ENCODE measurements around the gene IGDCC3.
"Not testable (repeated sequence)": the region's sequence is repeated elsewhere in the genome, so short reads cannot be mapped to it uniquely, and the experiment has no call there.

IGDCC3 gene

DNA sequence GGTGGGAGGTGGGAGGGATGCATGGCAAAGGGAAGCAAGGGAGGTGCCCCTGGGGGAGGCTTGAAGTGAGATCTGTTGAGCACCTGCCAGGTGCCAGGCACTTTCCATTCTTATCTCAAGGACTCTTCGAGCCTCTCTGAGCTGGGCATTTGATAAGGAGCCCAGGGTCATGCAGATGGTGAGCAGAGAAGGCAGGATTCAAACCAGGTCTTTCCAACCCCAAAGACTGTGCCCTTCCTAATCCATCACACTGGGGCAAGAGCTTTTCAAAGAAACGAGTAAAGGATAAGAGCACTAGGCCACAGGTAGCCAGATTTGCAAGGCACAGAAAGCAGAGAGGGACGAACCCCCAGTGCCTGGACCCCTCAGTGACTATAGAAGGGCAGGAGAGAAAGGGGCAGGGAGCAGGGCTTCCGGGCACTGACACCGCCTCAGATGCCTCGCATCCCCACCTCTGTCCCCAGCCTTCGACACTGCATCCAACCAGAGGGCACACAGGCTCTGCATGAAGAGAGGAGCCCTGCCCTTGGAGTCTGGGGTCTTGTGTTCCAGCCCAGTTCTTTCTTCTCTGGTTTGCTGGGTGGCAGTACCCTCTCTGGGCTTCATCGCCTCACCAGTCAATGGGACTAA lies 23.9 kb upstream of the IGDCC3 start:
- no peaks in the 10 kb centered on the region for H3K36me3 ChIP-seq (ENCODE audit: insufficient read depth, low read length)
- no peak for TF ChIP-seq EZH2 (IDR thresholded peaks at IDR 0.05)
- TF ChIP-seq POLR2AphosphoS5 (IDR thresholded peaks at IDR 0.05; ENCODE audit: borderline replicate concordance, low read depth, low read length): no peak
- TF ChIP-seq FOXP2 (optimal IDR thresholded peaks at IDR 0.05; ENCODE audit: control extremely low read depth, extremely low read length, insufficient read depth): no peak
- no peak overlapping the region for H3K4me3 ChIP-seq
- H3K9ac ChIP-seq (ENCODE audit: insufficient read length): no peak overlapping the region
- no peak for DNase-seq (ENCODE audit: low read depth, low spot score)
- H3K9me3 ChIP-seq (ENCODE audit: low read depth, low read length): no peaks in the 10 kb centered on the region
- H3K27ac ChIP-seq: no peak overlapping the region

DNA sequence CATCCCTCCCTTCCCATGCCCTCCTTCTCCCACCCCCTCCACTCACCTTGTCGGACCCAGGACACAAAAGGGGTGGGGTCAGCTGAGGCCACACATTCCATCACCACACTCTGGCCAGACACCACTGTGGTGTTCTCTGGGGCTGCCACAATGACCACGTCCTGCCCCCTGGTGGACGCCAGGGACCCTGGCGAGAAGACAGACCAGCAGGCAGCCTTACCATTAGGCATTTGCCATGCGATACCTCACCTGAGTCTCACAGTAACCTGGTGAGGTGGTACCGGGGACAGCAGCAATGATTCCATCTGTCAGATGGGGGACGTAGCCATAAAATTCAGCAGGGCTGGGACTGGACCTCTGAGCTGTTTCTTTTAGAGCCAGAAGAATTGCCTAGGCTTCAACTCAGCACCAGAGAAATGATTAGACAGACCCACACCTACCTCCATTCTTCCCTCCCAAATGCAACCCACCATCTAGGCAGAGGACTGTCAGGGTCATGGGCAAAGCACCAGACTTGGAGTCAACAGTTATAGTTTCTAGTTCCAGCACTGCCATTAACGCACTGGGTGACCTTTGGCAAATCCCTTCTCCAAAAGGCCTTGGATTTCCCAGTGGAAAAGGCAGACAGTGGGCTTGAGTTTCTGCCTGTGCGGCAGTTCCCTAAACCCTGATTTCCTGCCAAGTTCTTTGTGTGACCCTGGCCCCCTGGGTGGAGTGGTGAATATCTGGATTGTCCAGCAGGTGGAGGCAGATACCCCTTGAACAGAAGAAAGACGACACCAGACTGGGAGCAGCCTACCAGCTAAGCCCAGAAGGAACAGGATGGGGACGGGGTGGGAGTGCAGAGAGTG lies 23.2 kb upstream of the IGDCC3 start:
- H3K36me3 ChIP-seq (ENCODE audit: insufficient read depth, low read length): no peaks in the 10 kb centered on the region
- no peak overlapping the region for H3K9ac ChIP-seq (ENCODE audit: insufficient read length)
- H3K9me3 ChIP-seq (ENCODE audit: low read depth, low read length): no peaks in the 10 kb centered on the region
- no peak overlapping the region for H3K27ac ChIP-seq
- DNase-seq (ENCODE audit: low read depth, low spot score): peak; percentile 63
- no peak overlapping the region for H3K4me3 ChIP-seq
- TF ChIP-seq POLR2AphosphoS5 (IDR thresholded peaks at IDR 0.05; ENCODE audit: borderline replicate concordance, low read depth, low read length) (no peak), FOXP2 (optimal IDR thresholded peaks at IDR 0.05; ENCODE audit: control extremely low read depth, extremely low read length, insufficient read depth) (no peak), EZH2 (IDR thresholded peaks at IDR 0.05) (no peak)

DNA sequence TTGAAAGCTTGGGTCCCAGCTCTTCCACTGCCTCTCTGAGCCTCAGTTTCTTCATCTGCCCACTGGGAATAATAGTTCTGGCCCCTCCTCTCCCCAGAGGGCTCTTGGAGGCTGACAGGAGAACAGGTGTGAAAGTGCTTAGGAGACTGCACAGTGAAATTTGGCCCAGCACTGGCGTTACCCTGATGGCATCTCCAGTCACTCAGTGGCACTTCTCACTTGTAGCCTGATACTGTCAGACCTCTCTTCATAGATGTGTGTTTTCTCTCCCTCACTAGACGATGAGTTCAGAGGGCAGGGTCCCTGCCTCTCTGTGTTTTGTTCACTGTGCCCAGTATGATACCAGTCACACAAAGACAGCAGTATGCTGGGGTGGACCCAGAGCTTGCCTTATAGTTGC lies 22.2 kb upstream of the IGDCC3 start:
- Histone ChIP-seq H3K9ac (ENCODE audit: insufficient read length) (no peak overlapping the region), H3K36me3 (ENCODE audit: insufficient read depth, low read length) (no peaks in the 10 kb centered on the region), H3K27ac (no peak overlapping the region), H3K4me3 (no peak overlapping the region), H3K9me3 (ENCODE audit: low read depth, low read length) (no peaks in the 10 kb centered on the region)
- DNase-seq (ENCODE audit: low read depth, low spot score): no peak
- TF ChIP-seq POLR2AphosphoS5 (IDR thresholded peaks at IDR 0.05; ENCODE audit: borderline replicate concordance, low read depth, low read length): no peak
- no peak for TF ChIP-seq FOXP2 (optimal IDR thresholded peaks at IDR 0.05; ENCODE audit: control extremely low read depth, extremely low read length, insufficient read depth)
- no peak for TF ChIP-seq EZH2 (IDR thresholded peaks at IDR 0.05)

DNA sequence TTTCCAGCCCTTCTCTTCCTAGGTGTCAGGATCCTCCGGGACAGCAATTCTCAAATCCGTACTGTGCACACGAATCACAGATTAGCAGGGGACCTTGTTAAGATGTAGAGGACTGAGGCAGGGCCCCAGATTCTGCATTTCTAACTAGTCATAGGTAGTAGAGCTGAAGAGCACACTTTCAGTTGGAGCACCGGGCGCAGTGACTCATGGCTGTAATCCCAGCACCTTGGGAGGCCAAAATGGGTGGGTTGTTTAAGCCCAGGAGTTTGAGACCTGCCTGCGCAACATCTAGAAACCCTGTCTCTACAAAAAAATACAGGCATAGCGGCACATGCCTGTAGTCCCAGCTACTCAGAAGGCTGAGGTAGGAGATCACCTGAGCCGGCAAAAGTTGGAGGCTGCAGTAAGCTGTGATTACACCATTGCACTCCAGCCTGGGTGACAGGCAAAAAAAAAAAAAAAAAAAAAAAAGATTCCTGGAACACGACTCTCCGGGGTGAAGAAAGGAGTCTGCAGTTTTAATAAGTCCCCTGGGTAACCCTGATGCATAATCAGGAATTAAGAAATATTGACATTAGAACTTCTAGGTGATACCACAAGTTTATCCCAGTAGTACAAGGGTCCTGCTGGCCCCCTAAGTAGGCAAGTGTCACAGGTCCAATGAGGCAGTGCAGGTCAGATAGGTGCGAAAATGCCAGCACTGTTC lies 21.4 kb upstream of the IGDCC3 start:
- no peak overlapping the region for H3K9ac ChIP-seq (ENCODE audit: insufficient read length)
- no peaks in the 10 kb centered on the region for H3K36me3 ChIP-seq (ENCODE audit: insufficient read depth, low read length)
- H3K9me3 ChIP-seq (ENCODE audit: low read depth, low read length): no peaks in the 10 kb centered on the region
- DNase-seq (ENCODE audit: low read depth, low spot score): no peak
- no peak overlapping the region for H3K4me3 ChIP-seq
- no peak for TF ChIP-seq POLR2AphosphoS5 (IDR thresholded peaks at IDR 0.05; ENCODE audit: borderline replicate concordance, low read depth, low read length)
- no peak overlapping the region for H3K27ac ChIP-seq

DNA sequence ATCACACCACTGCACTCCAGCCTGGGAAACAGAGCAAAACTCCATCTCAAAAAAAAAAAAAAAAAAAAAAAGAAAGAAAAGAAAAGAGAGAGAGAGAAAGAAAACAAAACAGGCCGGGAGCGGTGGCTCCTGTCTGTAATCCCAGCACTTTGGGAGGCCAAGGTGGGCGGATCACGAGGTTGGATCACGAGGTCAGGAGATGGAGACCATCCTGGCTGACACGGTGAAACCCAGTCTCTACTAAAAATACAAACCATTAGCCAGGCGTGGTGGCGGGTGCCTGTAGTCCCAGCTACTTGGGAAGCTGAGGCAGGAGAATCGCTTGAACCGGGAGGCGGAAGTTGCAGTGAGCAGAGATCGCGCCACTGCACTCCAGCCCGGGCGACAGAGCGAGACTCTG lies 20.7 kb upstream of the IGDCC3 start:
- H3K9ac ChIP-seq (ENCODE audit: insufficient read length); H3K36me3 ChIP-seq (ENCODE audit: insufficient read depth, low read length); H3K9me3 ChIP-seq (ENCODE audit: low read depth, low read length); H3K27ac ChIP-seq; H3K4me3 ChIP-seq; DNase-seq (ENCODE audit: low read depth, low spot score): not testable (repeated sequence)

DNA sequence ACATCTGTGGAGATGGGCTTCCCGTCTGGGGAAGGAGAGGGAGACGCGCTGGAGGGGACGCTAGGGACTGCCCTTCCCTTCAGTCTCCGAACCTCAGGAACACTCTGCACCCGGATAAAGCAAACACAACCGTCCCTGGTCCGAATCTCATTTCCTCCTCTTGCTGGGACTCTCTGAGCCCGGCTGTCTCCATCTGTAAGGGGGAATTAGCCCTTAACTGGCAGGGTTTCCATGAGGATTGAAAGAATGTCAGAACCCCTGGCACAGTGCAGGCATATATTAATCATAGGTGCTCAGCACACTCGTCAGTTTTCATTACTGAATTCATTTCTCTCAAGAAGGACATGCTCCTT lies 19.1 kb upstream of the IGDCC3 start:
- H3K9me3 ChIP-seq (ENCODE audit: low read depth, low read length): no peaks in the 10 kb centered on the region
- H3K9ac ChIP-seq (ENCODE audit: insufficient read length): no peak overlapping the region
- no peak for TF ChIP-seq FOXP2 (optimal IDR thresholded peaks at IDR 0.05; ENCODE audit: control extremely low read depth, extremely low read length, insufficient read depth)
- TF ChIP-seq POLR2AphosphoS5 (IDR thresholded peaks at IDR 0.05; ENCODE audit: borderline replicate concordance, low read depth, low read length): no peak
- no peak for TF ChIP-seq EZH2 (IDR thresholded peaks at IDR 0.05)
- no peak overlapping the region for H3K27ac ChIP-seq
- no peaks in the 10 kb centered on the region for H3K36me3 ChIP-seq (ENCODE audit: insufficient read depth, low read length)
- no peak overlapping the region for H3K4me3 ChIP-seq
- no peak for DNase-seq (ENCODE audit: low read depth, low spot score)

DNA sequence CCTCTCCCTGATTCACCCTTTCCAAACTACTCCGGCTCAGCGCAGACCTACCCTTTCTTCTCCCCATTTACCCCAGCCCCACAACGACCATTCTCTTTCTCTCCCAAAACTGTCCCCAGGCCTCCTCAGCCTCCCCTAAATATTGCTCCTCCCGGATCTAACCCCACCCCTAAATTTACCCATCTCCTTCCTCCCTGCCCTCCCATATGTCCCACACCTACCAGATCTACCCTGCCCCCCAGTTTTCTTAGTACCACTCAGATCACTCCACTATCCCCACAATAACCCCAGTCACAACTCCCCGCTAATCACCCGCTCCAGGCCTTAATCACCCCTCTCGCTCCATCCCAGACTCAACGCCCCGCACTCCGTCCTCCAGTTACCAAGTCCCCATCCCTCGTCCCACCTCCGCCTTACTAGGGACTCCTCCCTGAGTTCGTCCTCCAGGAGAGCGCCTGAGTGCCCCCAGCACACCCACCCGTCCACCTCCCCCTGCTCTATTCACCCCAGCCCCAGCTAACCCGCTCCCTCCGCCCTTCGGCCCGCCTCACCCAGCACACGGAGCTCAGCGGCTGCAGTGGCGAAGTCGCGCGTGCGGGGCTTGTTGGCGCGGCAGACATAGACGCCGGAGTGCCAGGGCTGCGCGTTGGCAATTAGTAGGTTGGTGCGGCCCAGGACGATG lies 18.6 kb upstream of the IGDCC3 start:
- no peaks in the 10 kb centered on the region for H3K36me3 ChIP-seq (ENCODE audit: insufficient read depth, low read length)
- H3K27ac ChIP-seq: no peak overlapping the region
- no peak overlapping the region for H3K4me3 ChIP-seq
- no peaks in the 10 kb centered on the region for H3K9me3 ChIP-seq (ENCODE audit: low read depth, low read length)
- TF ChIP-seq POLR2AphosphoS5 (IDR thresholded peaks at IDR 0.05; ENCODE audit: borderline replicate concordance, low read depth, low read length) (no peak), EZH2 (IDR thresholded peaks at IDR 0.05) (no peak), FOXP2 (optimal IDR thresholded peaks at IDR 0.05; ENCODE audit: control extremely low read depth, extremely low read length, insufficient read depth) (no peak)
- no peak for DNase-seq (ENCODE audit: low read depth, low spot score)
- no peak overlapping the region for H3K9ac ChIP-seq (ENCODE audit: insufficient read length)

DNA sequence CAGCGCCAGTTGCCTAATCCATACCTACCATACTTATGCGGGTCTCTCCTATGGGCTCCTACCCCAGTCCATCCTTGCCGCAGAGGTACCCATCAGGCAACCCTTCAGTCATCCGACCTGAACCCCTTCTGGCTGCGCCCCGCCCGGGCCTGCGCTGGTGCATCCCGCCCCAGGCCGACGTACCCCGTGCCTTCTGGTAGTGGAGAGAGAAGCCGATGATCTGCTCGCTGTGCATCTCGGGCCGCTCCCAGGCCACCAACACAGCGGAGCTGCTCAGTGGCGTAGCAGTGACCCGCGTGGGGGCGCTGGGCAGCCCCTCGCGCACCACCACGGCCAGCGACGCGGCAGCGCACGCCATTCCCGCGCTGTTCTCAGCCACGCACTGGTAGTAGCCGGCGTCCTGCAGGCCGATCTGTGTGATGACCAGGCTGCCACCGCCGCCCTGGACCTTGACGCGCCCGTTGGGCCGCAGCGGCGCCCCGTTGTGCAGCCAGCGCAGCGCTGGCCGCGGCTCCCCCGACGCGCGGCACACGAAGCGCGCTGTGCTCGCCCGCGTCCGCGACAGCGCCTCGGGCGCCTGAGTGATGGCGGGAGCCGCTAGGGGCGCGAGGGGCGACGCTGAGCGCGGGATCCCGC lies 17.9 kb upstream of the IGDCC3 start:
- no peak overlapping the region for H3K27ac ChIP-seq
- H3K4me3 ChIP-seq: no peak overlapping the region
- no peak overlapping the region for H3K9ac ChIP-seq (ENCODE audit: insufficient read length)
- no peaks in the 10 kb centered on the region for H3K36me3 ChIP-seq (ENCODE audit: insufficient read depth, low read length)
- no peaks in the 10 kb centered on the region for H3K9me3 ChIP-seq (ENCODE audit: low read depth, low read length)
- DNase-seq (ENCODE audit: low read depth, low spot score): no peak
- TF ChIP-seq EZH2 (IDR thresholded peaks at IDR 0.05): no peak
- TF ChIP-seq POLR2AphosphoS5 (IDR thresholded peaks at IDR 0.05; ENCODE audit: borderline replicate concordance, low read depth, low read length): no peak
- no peak for TF ChIP-seq FOXP2 (optimal IDR thresholded peaks at IDR 0.05; ENCODE audit: control extremely low read depth, extremely low read length, insufficient read depth)

All from SK-N-MC (cell line).